BJ (cell line): Measurements from ENCODE around the gene VWDE. TPM values are rescaled to one million over a fixed set of nuclear protein-coding genes. Genes with fewer than 3 reads are reported as not detected.

Experiments
- CTCF ChIA-PET: fragments of 350-600 bp; formaldehyde crosslinking; extraction: SDS; loops from one replicate; lab custom pipeline; 2021; ENCODE audit warnings: antibody characterized with exemption, inconsistent platforms; lab: Yijun Ruan, JAX
- POLR2A ChIA-PET: fragments of 300-600 bp; sonication (Branson Sonifier 250); formaldehyde crosslinking; extraction: SDS; loops from one replicate; lab custom pipeline; 2021; ENCODE audit warnings: antibody characterized with exemption; lab: Charles Lee
- DNase-seq: peaks from one replicate; pipeline ENCODE4 v3.0.0-alpha.2; 2011; ENCODE audit warnings: low read depth
- H3K27me3 ChIP-seq: 2 replicates; pipeline ENCODE4 v1.6.0; 2011; ENCODE audit warnings: low read length; ENCODE audit not compliant: control insufficient read depth, insufficient read depth
- H3K36me3 ChIP-seq: 2 replicates; pipeline ENCODE4 v1.5.1; 2011; ENCODE audit warnings: low read length; ENCODE audit not compliant: control insufficient read depth, insufficient read depth
- H3K4me3 ChIP-seq: 2 replicates; pipeline ENCODE4 v1.5.1; 2011; ENCODE audit warnings: low read depth, mild to moderate bottlenecking, control low read depth, low read length
- CTCF ChIP-seq: IDR thresholded peaks from 2 replicates; pipeline ENCODE4 v1.5.1; 2011; ENCODE audit warnings: low read depth, mild to moderate bottlenecking, control low read depth, inconsistent platforms, low read length, moderate library complexity; ENCODE audit not compliant: insufficient read depth
- polyA plus RNA-seq: library from polyadenylated mRNA; depleted of rRNA; stranded (reverse); fragments of >200 nt; gene quantifications from 2 replicates; pipeline ENCODE4 v1.2.3, GENCODE V29; 2011

Gene VWDE
- polyA plus RNA-seq, 1 experiment = not detected

- POLR2A ChIA-PET = no interaction called here
- Histone ChIP-seq H3K27me3 (no peaks in the 10 kb centered on the region), H3K4me3 (no peak overlapping the region), H3K36me3 (no peaks in the 10 kb centered on the region)
- no peak for TF ChIP-seq CTCF
- no peak for DNase-seq
- CTCF ChIA-PET = interaction anchor here (1.4 kb wide), 1 partner anchor 73 kb away, joined by 4 read pairs; no protein-coding TSS in a partner anchor
These were observed 18.3 kb downstream of the VWDE start for GRCh38 chr7:12385364-12385786.

- DNase-seq = no peak
- TF ChIP-seq CTCF = no peak
- CTCF ChIA-PET = interaction anchor here (0.5 kb wide), 1 partner anchor 553 kb away, joined by 5 read pairs; no protein-coding TSS in a partner anchor
- Histone ChIP-seq H3K4me3 (no peak overlapping the region), H3K27me3 (no peaks in the 10 kb centered on the region), H3K36me3 (no peaks in the 10 kb centered on the region)
- POLR2A ChIA-PET = no interaction called here
These were observed 20.3 kb downstream of the VWDE start for GRCh38 chr7:12383377-12383776.

GRCh38 chr7:12378389-12378788 is 25.3 kb downstream of the VWDE start:
- no peak overlapping the region for H3K4me3 ChIP-seq
- ChIA-PET CTCF (interaction anchor here (1.9 kb wide), 1 partner anchor 8 kb away, joined by 4 read pairs; no protein-coding TSS in a partner anchor), POLR2A (no interaction called here)
- TF ChIP-seq CTCF = no peak
- H3K36me3 ChIP-seq = no peaks in the 10 kb centered on the region
- H3K27me3 ChIP-seq = no peaks in the 10 kb centered on the region
- no peak for DNase-seq

GRCh38 chr7:12377406-12377805 is 26.3 kb downstream of the VWDE start:
- ChIA-PET CTCF (interaction anchor here (1.0 to 1.9 kb wide), 2 partner anchors 9 kb away, joined by 3 to 4 read pairs; no protein-coding TSS in a partner anchor), POLR2A (no interaction called here)
- no peak for TF ChIP-seq CTCF
- no peak for DNase-seq
- H3K4me3 ChIP-seq = no peak overlapping the region
- H3K27me3 ChIP-seq = no peaks in the 10 kb centered on the region
- H3K36me3 ChIP-seq = no peaks in the 10 kb centered on the region

GRCh38 chr7:12373580-12374263 is 29.9 kb downstream of the VWDE start:
- POLR2A ChIA-PET = no interaction called here
- no peak for DNase-seq
- CTCF ChIA-PET = no interaction called here
- H3K36me3 ChIP-seq = no peaks in the 10 kb centered on the region
- H3K4me3 ChIP-seq = no peak overlapping the region
- no peaks in the 10 kb centered on the region for H3K27me3 ChIP-seq
- TF ChIP-seq CTCF = no peak
